ENCODE data around the gene CDC25B.

- TF ChIP-seq POLR2AphosphoS5 (IDR thresholded peaks at IDR 0.05; ENCODE audit: insufficient read depth, low read depth, low read length) (no peak), CTCF (IDR thresholded peaks at IDR 0.05; ENCODE audit: extremely low read depth in 1 of 2, insufficient read depth in 1 of 2, low read depth in 1 of 2, low read length in 2 of 2) (no peak), EZH2 (IDR thresholded peaks at IDR 0.05; ENCODE audit: borderline replicate concordance, low read depth, low read length, severe bottlenecking) (no peak), POLR2A (IDR thresholded peaks at IDR 0.05; ENCODE audit: low read depth, low read length) (no peak), MYC (IDR thresholded peaks at IDR 0.05; ENCODE audit: low read depth, low read length) (no peak), JUN (IDR thresholded peaks at IDR 0.05; ENCODE audit: borderline replicate concordance, insufficient read depth, insufficient read length, low read depth) (no peak), GATA2 (IDR thresholded peaks at IDR 0.05; ENCODE audit: insufficient read depth, insufficient read length, low read depth, low read length) (no peak), MAX (IDR thresholded peaks at IDR 0.05; ENCODE audit: insufficient read depth, insufficient read length) (no peak), FOS (IDR thresholded peaks at IDR 0.05; ENCODE audit: borderline replicate concordance, insufficient read depth, low read length) (no peak)
These were observed 7.4 kb upstream of the CDC25B start for GRCh38 chr20:3788685-3789155.
